IPS-15b (cell line): ENCODE measurements around the gene ZNF358.

Source experiments
- H3K27me3 ChIP-seq: one replicate; pipeline ENCODE4 v1.6.1; 2013; ENCODE audit warnings: low read length; ENCODE audit not compliant: control insufficient read depth, insufficient read depth
- H3K36me3 ChIP-seq: one replicate; pipeline ENCODE4 v1.6.1; 2013; ENCODE audit warnings: low read length; ENCODE audit not compliant: control insufficient read depth, insufficient read depth
- H3K4me1 ChIP-seq: one replicate; pipeline ENCODE4 v1.6.1; 2013; ENCODE audit warnings: mild to moderate bottlenecking, low read length; ENCODE audit not compliant: control insufficient read depth, insufficient read depth
- H3K4me3 ChIP-seq: one replicate; pipeline ENCODE4 v1.5.1; 2013; ENCODE audit warnings: low read depth, low read length
- H3K9ac ChIP-seq: one replicate; pipeline ENCODE4 v1.6.1; 2013; ENCODE audit warnings: low read depth, mild to moderate bottlenecking, low read length
- H3K9me3 ChIP-seq: one replicate; pipeline ENCODE4 v1.6.1; 2013; ENCODE audit warnings: mild to moderate bottlenecking, low read length; ENCODE audit not compliant: control insufficient read depth, insufficient read depth

ZNF358 gene

GRCh38 chr19:7560255-7560654 lies 44.4 kb downstream of the ZNF358 start:
- Histone ChIP-seq H3K4me1 (no peaks in the 10 kb centered on the region), H3K27me3 (no peaks in the 10 kb centered on the region), H3K9ac (no peak overlapping the region), H3K36me3 (peaks cover 30% of the 10 kb centered on the region), H3K9me3 (no peaks in the 10 kb centered on the region), H3K4me3 (no peak overlapping the region)

- Histone ChIP-seq H3K9me3 (no peaks in the 10 kb centered on the region), H3K4me3 (no peak overlapping the region)
Observed at GRCh38 chr19:7561325-7561724, 45.4 kb downstream of the ZNF358 start.

DNA sequence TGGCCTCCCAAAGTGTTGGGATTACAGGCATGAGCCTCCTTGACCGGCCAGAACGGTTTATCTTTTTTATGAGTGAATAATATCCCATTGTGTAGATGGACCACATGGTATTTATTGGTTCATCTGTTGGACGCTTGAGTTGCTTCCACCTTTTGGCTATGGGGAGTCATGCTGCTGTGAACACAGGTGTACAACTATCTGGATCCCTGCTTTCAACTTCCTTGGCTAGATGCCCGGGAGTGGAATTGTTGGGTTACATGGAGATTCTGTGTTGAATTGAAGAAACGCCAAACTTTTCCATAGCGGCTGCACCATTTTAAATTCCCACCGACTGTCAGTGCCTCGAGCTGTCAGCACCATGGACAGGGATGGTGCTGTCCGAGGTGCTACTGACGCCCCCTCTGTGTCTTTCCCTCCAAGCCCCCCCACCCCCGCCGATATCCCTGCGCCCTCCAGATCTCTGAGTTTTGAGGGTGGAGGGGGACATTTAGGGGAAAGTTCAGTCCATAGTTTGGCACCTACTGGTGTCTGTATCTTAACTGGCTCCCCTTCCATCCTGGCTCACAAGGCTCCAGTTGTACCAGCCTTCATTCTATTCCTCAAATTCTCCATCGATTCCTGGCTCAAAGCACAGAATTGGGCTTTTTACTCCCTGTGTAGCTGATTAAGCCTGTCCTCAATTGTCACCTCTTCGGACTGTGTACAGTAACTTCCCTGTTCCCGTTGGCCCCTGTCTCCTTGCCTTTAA lies 46.9 kb downstream of the ZNF358 start:
- no peaks in the 10 kb centered on the region for H3K27me3 ChIP-seq
- H3K4me3 ChIP-seq: no peak overlapping the region
- no peaks in the 10 kb centered on the region for H3K9me3 ChIP-seq
- H3K9ac ChIP-seq: no peak overlapping the region
- H3K36me3 ChIP-seq: peaks cover 15% of the 10 kb centered on the region
- no peaks in the 10 kb centered on the region for H3K4me1 ChIP-seq

More at GRCh38 chr19:7561325-7561724, 45.4 kb downstream of the ZNF358 start:
- Histone ChIP-seq H3K4me1 (no peaks in the 10 kb centered on the region), H3K27me3 (no peaks in the 10 kb centered on the region), H3K9ac (no peak overlapping the region), H3K36me3 (peaks cover 29% of the 10 kb centered on the region)

GRCh38 chr19:7564866-7565265 lies 49.0 kb downstream of the ZNF358 start:
- H3K9me3 ChIP-seq: no peaks in the 10 kb centered on the region
- H3K4me1 ChIP-seq: no peaks in the 10 kb centered on the region
- H3K4me3 ChIP-seq: no peak overlapping the region
- H3K36me3 ChIP-seq: peaks cover 2% of the 10 kb centered on the region
- no peak overlapping the region for H3K9ac ChIP-seq
- no peaks in the 10 kb centered on the region for H3K27me3 ChIP-seq

- Histone ChIP-seq H3K4me1 (no peaks in the 10 kb centered on the region), H3K36me3 (peaks cover under 1% of the 10 kb centered on the region), H3K4me3 (no peak overlapping the region)
Observed at GRCh38 chr19:7565332-7565731, 49.4 kb downstream of the ZNF358 start.

More at GRCh38 chr19:7565332-7565731, 49.4 kb downstream of the ZNF358 start:
- H3K9me3 ChIP-seq: no peaks in the 10 kb centered on the region
- no peaks in the 10 kb centered on the region for H3K27me3 ChIP-seq
- H3K9ac ChIP-seq: no peak overlapping the region
